ENCODE measurements around the gene STIM1.

GRCh38 chr11:3867209-3868091 is 12.0 kb downstream of the STIM1 start:
- TF ChIP-seq REST (IDR thresholded peaks at IDR 0.05; ENCODE audit: insufficient read depth in 1 of 2, low read depth in 2 of 2, low read length in 1 of 2) = no peak
- TF ChIP-seq CTCF (IDR thresholded peaks at IDR 0.05) = no peak
- TF ChIP-seq SIN3A (IDR thresholded peaks at IDR 0.05; ENCODE audit: borderline replicate concordance, insufficient read depth, low read depth, low read length) = no peak

Measured in Panc1 (cell line).